Measurements from ENCODE around the gene CTBP2.

DNA sequence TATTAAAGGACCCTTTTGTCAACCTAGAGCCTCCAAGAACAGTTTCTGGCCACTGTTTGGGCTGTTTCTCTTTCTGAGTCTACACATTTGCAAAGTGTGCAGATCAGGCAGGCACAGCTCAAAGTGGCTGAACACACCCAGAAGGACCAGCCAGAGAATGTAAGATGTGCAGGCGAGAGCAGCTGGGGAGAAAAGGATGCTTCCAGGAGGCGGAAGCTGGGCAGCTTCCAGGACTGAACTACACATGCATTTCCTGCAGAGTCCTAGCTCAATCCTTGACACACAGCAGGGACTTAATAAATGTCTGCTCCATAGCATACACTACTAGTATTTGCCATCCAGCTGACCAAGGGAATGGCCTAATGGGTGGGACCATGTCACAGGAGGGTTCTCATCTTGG is 70.9 kb downstream of the CTBP2 start:
- TF ChIP-seq CREB1 (IDR thresholded peaks at IDR 0.05; ENCODE audit: low read depth) (no peak), EP300 (IDR thresholded peaks at IDR 0.05; ENCODE audit: borderline replicate concordance) (no peak)
- TF ChIP-seq, protein P1, sequence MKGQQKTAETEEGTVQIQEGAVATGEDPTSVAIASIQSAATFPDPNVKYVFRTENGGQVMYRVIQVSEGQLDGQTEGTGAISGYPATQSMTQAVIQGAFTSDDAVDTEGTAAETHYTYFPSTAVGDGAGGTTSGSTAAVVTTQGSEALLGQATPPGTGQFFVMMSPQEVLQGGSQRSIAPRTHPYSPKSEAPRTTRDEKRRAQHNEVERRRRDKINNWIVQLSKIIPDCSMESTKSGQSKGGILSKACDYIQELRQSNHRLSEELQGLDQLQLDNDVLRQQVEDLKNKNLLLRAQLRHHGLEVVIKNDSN (IDR thresholded peaks at IDR 0.05), result no peak

All from Ishikawa (cell line).